Measurements from ENCODE around the gene CNTN2.

CNTN2 gene

GRCh38 chr1:205013683-205014367 is 29.2 kb upstream of the CNTN2 start:
- no peak for TF ChIP-seq CTCF (conservative IDR thresholded peaks at IDR 0.05; ENCODE audit: low read length)
- peak; percentile 41 for DNase-seq (ENCODE audit: low read depth)
- H3K4me3 ChIP-seq (ENCODE audit: low read length): no peak overlapping the region

- no peak for DNase-seq (ENCODE audit: low read depth)
- no peak for TF ChIP-seq CTCF (conservative IDR thresholded peaks at IDR 0.05; ENCODE audit: low read length)
- H3K4me3 ChIP-seq (ENCODE audit: low read length): no peak overlapping the region
Observed at GRCh38 chr1:205014783-205015182, 28.2 kb upstream of the CNTN2 start.

GRCh38 chr1:205015241-205015640 is 27.8 kb upstream of the CNTN2 start:
- DNase-seq (ENCODE audit: low read depth): no peak
- no peak for TF ChIP-seq CTCF (conservative IDR thresholded peaks at IDR 0.05; ENCODE audit: low read length)
- H3K4me3 ChIP-seq (ENCODE audit: low read length): no peak overlapping the region

GRCh38 chr1:205016075-205016474 is 26.9 kb upstream of the CNTN2 start:
- TF ChIP-seq CTCF (conservative IDR thresholded peaks at IDR 0.05; ENCODE audit: low read length): no peak
- no peak overlapping the region for H3K4me3 ChIP-seq (ENCODE audit: low read length)
- DNase-seq (ENCODE audit: low read depth): no peak

GRCh38 chr1:205016584-205016983 is 26.4 kb upstream of the CNTN2 start:
- H3K4me3 ChIP-seq (ENCODE audit: low read length): no peak overlapping the region
- no peak for DNase-seq (ENCODE audit: low read depth)
- no peak for TF ChIP-seq CTCF (conservative IDR thresholded peaks at IDR 0.05; ENCODE audit: low read length)

- DNase-seq (ENCODE audit: low read depth): no peak
- no peak overlapping the region for H3K4me3 ChIP-seq (ENCODE audit: low read length)
- no peak for TF ChIP-seq CTCF (conservative IDR thresholded peaks at IDR 0.05; ENCODE audit: low read length)
Observed at GRCh38 chr1:205017001-205017400, 26.0 kb upstream of the CNTN2 start.

- H3K4me3 ChIP-seq (ENCODE audit: low read length): no peak overlapping the region
- TF ChIP-seq CTCF (conservative IDR thresholded peaks at IDR 0.05; ENCODE audit: low read length): no peak
- DNase-seq (ENCODE audit: low read depth): no peak
Observed at GRCh38 chr1:205017766-205018165, 25.2 kb upstream of the CNTN2 start.

Data from AG10803 (cell line).